ENCODE data around the gene TPRN. TPM values are rescaled to one million over a fixed set of nuclear protein-coding genes. Genes with fewer than 3 reads are reported as not detected.

The TPRN gene
- total and polyA plus RNA-seq, 2 of the 4 experiments (the other 2 are of a cell fraction), result 1.8 to 5.3 TPM

- in situ Hi-C loops (cut with MboI; ENCODE audit: low sequenced_read_pairs), result no loop called here
- Histone ChIP-seq H2BK15ac (ENCODE audit: low read depth, low read length) (no peak overlapping the region), H4K91ac (ENCODE audit: insufficient read depth, low read depth, low read length) (no peak overlapping the region), H4K5ac (ENCODE audit: low read depth, low read length) (no peak overlapping the region), H2BK20ac (ENCODE audit: low read depth, low read length) (no peak overlapping the region), H3K9ac (ENCODE audit: low read depth, low read length) (no peak overlapping the region), H3K23ac (ENCODE audit: low read depth, low read length) (no peak overlapping the region), H3K18ac (ENCODE audit: low read depth, low read length) (no peak overlapping the region), H4K20me1 (ENCODE audit: insufficient read depth, low read length) (no peaks in the 10 kb centered on the region), H3K27me3 (ENCODE audit: control insufficient read depth, insufficient read depth, low read length) (peaks cover 89% of the 10 kb centered on the region), H2BK120ac (ENCODE audit: low read depth, low read length) (no peak overlapping the region), H3K4me2 (ENCODE audit: low read depth, low read length) (peak overlapping the region; percentile 67), H3K4me3 (ENCODE audit: insufficient read depth, low read depth, low read length) (peak overlapping the region; percentile 31), H2AK9ac (replicated peaks; ENCODE audit: low read depth, low read length, poor library complexity) (no peak overlapping the region), H3K4me1 (ENCODE audit: control insufficient read depth, insufficient read depth, low read length) (no peaks in the 10 kb centered on the region), H3K4ac (ENCODE audit: low read depth, low read length) (no peak overlapping the region), H3K27ac (ENCODE audit: insufficient read depth, low read length) (no peak overlapping the region), H3K79me1 (ENCODE audit: low read depth in 1 of 2, low read length in 2 of 2) (no peaks in the 10 kb centered on the region), H3K9me3 (ENCODE audit: control insufficient read depth, insufficient read depth, low read length) (no peaks in the 10 kb centered on the region), H3K9me1 (ENCODE audit: insufficient read depth, low read length) (no peaks in the 10 kb centered on the region), H3K14ac (replicated peaks; ENCODE audit: low read depth, low read length) (no peak overlapping the region), H3K56ac (ENCODE audit: extremely low read depth, insufficient read depth, low read length) (no peak overlapping the region), H3K36me3 (ENCODE audit: control insufficient read depth, insufficient read depth, low read length) (no peaks in the 10 kb centered on the region), H4K8ac (ENCODE audit: low read depth in 2 of 2, low read length in 2 of 2) (peak overlapping the region in 1 of 2 experiments; percentile 63; a peak in 1 of 4 replicates), H2BK5ac (ENCODE audit: low read depth, low read length, poor library complexity, severe bottlenecking) (no peak overlapping the region), H2AFZ (replicated peaks; ENCODE audit: low read length, poor library complexity) (peak overlapping the region; percentile 94), H2AK5ac (ENCODE audit: low read depth, low read length) (no peak overlapping the region)
- intact Hi-C loops (cut with micrococcal nuclease), result no loop called here
- ATAC-seq (ENCODE audit: low read depth) (peak; percentile 54), DNase-seq (no peak)
- ChIA-PET CTCF (no interaction called here), POLR2A (ENCODE audit: unreplicated experiment) (no interaction called here)
- TF ChIP-seq CHD1 (IDR thresholded peaks at IDR 0.05; ENCODE audit: low read depth, low read length) (no peak), RCOR1 (IDR thresholded peaks at IDR 0.05; ENCODE audit: insufficient replicate concordance, low read length) (no peak), RAD21 (IDR thresholded peaks at IDR 0.05; ENCODE audit: low read length) (no peak), CTCF (conservative IDR thresholded peaks at IDR 0.05; ENCODE audit: low read depth, low read length) (no peak), BHLHE40 (IDR thresholded peaks at IDR 0.05; ENCODE audit: low read depth, low read length) (no peak), ELK1 (IDR thresholded peaks at IDR 0.05; ENCODE audit: borderline replicate concordance, low read depth, low read length) (no peak), NFE2L2 (IDR thresholded peaks at IDR 0.05; ENCODE audit: low read depth, low read length) (no peak), MXI1 (IDR thresholded peaks at IDR 0.05; ENCODE audit: borderline replicate concordance, low read depth, low read length) (no peak), SMC3 (IDR thresholded peaks at IDR 0.05; ENCODE audit: low read depth, low read length) (no peak), MAZ (IDR thresholded peaks at IDR 0.05; ENCODE audit: borderline replicate concordance, low read depth, low read length) (no peak), CEBPB (IDR thresholded peaks at IDR 0.05; ENCODE audit: low read depth, low read length) (no peak), RFX5 (IDR thresholded peaks at IDR 0.05; ENCODE audit: low read depth, low read length) (no peak), POLR2A (IDR thresholded peaks at IDR 0.05; ENCODE audit: low read depth, low read length) (no peak)
- no TSS peak for BruUV-seq (replicated peaks)
- dilution Hi-C loops (cut with HindIII; ENCODE audit: low sequenced_read_pairs, unreplicated experiment), result no loop called here
- WGBS, 2 experiments (ENCODE audit: extremely low coverage in 2 of 2, insufficient read length in 1 of 2), result 5% methylated on average over 40 of the region's 74 CpGs; no CpG with 5 or more reads in 1 of the 2 experiments
Observed at GRCh38 chr9:137162505-137163364, 37.8 kb downstream of the TPRN start.
